ENCODE results near the gene GEMIN7.

DNA sequence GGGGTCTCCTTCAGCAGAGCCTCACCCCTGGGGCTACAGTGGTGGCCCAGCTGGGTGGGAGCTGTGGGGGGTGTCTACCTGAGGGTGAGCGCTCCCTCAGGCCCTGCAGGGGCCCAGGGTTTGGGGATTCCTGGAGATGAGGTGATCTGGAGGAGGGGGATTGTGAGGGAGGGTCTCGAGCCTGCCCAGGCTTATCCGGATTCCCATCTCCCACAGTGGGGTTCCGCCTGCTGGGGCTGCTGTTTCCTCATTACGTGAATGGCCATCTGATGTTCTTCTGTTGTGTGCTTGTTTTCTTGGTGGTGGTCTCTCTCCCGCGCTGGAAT is 18.4 kb downstream of the GEMIN7 start:
- TF ChIP-seq CTCF (IDR thresholded peaks at IDR 0.05; ENCODE audit: poor library complexity) (no peak), EZH2 (IDR thresholded peaks at IDR 0.05; ENCODE audit: borderline replicate concordance) (no peak)
